NCI-H2081 (cell line): ENCODE results near the gene ECE2.
"Not testable (repeated sequence)": the region's sequence is repeated elsewhere in the genome, so short reads cannot be mapped to it uniquely, and the experiment has no call there.

Experiments
- DNase-seq, 2 experiments: peaks; one replicate each; lab custom pipeline; 2025; lab: John Stamatoyannopoulos, UW

Gene ECE2

DNA sequence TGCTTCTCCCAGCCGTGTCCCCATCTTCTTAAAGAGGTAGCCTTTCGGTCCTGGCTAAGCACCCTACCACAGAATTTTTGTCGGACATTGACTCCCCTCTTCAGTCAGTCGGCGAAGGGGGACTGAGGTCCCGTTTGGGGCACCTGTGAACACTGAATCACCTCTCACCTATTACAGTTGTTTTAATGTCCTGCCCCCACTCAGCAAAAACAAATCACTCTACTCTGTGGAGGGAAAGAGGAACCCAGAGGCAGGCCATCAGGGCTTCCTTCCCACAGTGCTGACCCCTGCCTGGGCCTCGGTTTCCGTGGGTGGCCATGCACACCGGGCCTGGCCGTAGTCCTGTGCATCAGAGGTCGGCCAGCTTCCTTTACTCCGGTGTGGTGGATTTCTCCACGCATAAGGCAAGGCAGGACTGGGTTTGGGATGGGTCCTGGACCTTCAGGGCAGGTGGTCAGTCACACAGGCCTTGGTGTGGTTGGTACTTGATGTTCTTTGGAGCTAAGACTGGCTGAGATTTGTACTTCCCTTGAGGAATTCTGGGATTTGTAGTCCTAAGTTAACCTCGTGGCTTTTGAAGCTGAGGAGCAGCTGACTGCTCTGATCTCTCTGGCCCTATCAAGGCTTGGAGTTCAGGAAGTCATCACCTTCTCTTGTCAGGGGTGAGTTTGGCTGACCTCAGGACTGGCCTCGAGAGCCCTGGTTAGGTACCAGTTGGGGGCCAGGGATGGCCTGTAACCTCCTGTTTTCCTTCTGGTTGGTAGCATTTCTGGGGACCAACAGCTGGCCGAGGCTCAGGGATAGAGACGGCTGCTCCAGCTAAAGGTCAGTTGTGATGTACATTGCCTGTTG lies 61.0 kb downstream of the ECE2 start:
- DNase-seq: peak; percentile 26 to 45

DNA sequence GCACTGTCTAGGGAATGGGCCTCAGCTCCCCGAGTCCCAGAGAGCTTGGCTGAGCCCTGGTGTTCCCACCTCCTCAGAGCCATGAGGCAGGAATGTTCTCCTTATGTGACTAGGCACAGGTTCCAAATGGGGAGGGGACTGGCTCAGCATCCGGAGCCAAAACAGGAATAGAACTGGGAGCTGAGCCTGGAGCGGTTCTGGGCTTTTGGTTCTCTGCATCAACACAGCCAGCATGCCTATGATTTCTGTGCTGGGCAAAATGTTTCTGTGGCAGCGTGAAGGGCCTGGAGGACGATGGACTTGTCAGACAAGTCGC lies 61.5 kb downstream of the ECE2 start, which contains the start of gene FAM131A:
TSS of gene FAM131A (plus strand) at position 202 of the 316 bp plus-strand sequence. CDS start at position 233, 31 bp downstream.
- DNase-seq: no peak

DNA sequence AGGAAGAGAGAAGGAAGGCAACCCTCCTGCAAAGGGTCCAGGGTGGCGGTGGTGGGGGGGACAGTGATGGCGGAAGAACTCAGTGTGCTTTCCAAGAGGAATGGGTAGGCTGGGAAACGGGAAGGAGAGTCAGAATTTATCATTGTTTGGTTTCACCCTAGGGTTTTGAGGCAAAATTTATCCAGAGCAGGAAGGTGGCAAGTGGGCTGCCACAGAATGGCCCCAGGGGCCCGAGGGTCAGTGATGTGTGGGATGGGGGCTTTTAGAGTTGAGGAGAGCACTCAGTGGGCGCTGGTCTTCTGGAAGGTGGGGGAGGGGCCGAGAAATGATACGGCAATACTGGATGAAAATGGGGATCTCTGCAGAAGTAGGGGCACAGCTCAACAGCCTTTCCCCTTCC lies 62.2 kb downstream of the ECE2 start:
- DNase-seq: no peak

- peak; percentile 97 to 98 for DNase-seq
Measured at GRCh38 chr3:184338511-184338945, 62.7 kb downstream of the ECE2 start.

DNA sequence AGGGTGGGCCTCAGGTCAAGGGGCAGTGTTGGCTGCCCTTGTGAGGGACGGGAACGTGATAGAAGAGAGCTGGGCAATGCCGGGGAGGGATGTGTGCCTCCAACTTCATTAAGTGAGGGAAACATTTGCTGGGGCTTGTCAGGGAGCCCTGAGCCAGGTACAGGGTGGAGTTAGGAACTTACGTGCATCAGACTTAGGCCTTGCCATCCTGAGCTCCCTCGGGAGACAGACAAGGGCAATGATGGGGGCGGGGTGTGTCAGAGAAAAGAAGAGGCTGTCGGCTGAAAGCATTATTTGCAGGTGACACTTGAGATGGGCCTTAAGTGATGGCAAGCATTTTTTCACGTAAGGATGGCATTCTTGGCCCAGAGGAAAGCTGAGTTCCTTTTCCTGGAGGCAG lies 63.2 kb downstream of the ECE2 start:
- no peak for DNase-seq

DNA sequence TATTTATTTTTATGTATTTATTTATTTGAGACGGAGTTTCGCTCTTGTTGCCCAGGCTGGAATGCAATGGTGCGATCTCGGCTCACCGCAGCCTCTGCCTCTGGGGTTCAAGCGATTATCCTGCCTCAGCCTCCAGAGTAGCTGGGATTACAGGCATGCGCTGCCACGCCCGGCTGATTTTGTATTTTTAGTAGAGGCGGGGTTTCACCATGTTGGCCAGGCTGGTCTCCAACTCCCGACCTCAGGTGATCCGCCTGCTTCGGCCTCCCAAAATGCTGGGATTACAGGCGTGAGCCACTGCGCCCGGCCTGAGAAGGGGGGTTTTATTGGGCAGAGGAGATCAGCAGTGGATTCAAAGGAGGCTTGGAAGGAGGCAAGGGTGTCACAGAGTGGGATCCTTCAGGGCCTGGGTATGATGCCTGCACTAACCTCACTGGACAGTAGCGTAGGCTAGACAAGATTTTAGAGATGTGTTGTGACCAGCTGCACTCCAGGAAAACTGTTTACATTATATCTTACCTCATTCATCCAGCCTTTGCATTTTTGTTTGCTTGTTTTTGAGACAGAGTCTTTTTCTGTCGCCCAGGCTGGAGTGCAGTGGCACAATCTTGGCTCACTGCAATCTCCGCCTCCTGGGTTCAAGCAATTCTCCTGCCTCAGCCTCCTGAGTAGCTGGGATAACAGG lies 63.8 kb downstream of the ECE2 start:
- not testable (repeated sequence) for DNase-seq

DNA sequence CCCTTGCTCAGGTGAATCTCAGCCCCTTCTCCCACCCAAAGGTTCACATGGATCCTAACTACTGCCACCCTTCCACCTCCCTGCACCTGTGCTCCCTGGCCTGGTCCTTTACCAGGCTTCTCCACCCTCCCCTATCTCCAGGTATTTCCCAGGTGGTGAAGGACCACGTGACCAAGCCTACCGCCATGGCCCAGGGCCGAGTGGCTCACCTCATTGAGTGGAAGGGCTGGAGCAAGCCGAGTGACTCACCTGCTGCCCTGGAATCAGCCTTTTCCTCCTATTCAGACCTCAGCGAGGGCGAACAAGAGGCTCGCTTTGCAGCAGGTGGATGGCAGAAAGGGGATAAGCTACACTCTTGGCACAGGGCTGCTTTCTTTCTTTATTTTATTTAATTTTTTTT lies 66.1 kb downstream of the ECE2 start:
- no peak for DNase-seq
